Ammon's horn (tissue), 1 donor: Measurements from ENCODE around the gene GNB4.

Source experiments
- DNase-seq: peaks from one replicate; pipeline ENCODE4 v3.0.0-alpha.2; 2016; ENCODE audit warnings: low spot score

The GNB4 gene

DNA sequence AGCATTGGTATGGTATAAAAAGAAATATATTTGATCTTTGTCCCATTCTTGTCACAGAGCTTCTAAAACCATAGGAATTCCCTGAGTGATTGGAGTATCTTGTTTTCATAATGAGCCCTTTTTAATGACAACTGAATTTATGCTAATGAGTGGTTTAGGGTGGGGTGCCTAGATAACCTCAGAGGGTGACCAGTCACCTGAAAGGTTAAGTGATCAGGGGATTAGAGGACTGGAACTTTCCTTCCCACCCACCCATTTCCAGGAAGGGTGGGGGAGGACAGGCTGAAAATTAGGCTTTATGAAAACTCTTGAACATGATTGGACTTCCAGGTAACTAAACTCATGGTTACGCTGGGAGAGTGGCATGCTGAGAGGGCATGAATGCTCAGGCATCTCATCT is 95.3 kb downstream of the GNB4 start:
- DNase-seq, result no peak

DNA sequence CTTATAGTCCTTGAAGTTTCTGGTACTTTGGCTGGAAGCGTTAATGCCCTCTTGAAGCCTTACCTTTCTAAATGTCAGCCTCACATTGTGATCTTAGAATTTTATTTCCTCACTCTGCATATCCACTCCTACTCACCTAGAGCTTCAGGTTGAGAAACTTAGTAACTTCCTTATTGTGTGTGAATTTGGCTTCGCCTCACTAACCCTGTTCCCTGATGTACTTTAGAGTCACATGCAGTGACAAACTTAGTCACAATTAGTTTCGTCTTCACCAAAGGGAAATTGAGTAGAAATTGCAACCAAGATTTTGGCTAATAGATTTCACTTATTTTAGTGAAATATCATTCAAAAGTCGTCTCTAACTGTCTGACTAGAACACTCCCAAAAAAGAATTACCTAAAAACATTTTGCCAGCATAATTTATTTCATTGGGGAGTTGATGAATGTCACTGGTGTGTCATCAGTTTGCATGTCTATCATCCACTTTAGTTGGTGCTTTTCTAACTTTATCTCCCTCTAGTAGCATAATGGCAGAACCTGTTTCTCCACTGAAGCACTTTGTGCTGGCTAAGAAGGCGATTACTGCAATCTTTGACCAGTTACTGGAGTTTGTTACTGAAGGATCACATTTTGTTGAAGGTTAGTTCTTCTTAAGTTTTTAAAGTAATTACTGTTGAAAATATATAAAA is 102.8 kb downstream of the GNB4 start:
- DNase-seq, result no peak

DNA sequence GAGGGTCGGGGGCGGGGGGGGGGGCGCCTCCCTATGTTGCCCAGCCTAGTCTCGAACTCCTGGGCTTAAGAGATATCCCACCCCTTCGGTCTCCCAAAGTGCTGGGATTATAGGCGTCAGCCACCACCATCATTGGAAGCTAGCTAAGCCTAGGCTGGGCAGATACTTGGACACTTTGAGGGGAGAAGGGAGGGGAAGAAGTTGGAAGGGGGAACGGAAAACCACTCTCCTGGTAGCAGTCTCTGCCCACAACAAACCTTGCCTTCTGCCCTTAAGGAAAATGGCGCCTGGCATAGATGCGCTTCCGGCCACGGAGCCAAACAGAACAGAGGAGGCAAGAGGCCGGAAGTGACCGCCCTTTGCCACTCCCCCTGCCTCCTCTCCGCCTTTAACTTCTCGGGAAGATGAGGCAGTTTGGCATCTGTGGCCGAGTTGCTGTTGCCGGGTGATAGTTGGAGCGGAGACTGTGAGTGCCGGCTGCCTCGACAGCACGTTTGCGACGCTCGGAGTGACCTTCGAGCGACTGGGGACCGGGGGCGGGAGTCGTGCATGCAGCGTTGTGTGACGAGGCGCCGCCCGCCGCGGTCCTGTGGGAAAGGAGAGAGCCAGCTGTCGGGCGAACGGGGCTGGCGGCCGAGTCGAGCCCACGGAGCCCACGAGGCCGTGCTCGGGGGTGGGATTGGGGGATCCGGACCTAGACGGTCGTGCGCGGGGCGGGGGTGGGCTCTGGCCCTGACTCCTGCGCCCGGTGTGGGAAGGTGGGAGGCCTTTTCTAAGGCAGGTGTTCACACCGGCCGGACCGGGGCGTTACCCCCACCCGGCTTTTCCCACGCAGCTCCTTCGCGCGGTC is 103.7 kb downstream of the GNB4 start, which contains the start of gene MFN1:
Gene MFN1, plus strand, starts transcription at position 365 of the 850 bp plus-strand sequence. CDS start 1,143 bp downstream, outside the sequence.
- DNase-seq, result peak; percentile 98
